HUES64 (cell line): Measurements from ENCODE around the gene C5orf22.
"Not testable (repeated sequence)": the region's sequence is repeated elsewhere in the genome, so short reads cannot be mapped to it uniquely, and the experiment has no call there.

Experiments used
- H3K27ac ChIP-seq: 2 replicates; pipeline ENCODE4 v1.7.0; 2013; ENCODE audit warnings: low read depth, low read length, inconsistent platforms
- H3K27me3 ChIP-seq: 2 replicates; pipeline ENCODE4 v1.6.1; 2013; ENCODE audit warnings: mild to moderate bottlenecking, low read length; ENCODE audit not compliant: insufficient read depth
- H3K36me3 ChIP-seq: 2 replicates; pipeline ENCODE4 v1.6.1; 2013; ENCODE audit warnings: mild to moderate bottlenecking, low read length; ENCODE audit not compliant: insufficient read depth
- H3K4me1 ChIP-seq: 2 replicates; pipeline ENCODE4 v1.6.1; 2013; ENCODE audit warnings: mild to moderate bottlenecking, low read length, moderate library complexity; ENCODE audit not compliant: insufficient read depth
- H3K4me3 ChIP-seq: 2 replicates; pipeline ENCODE4 v1.5.1; 2013; ENCODE audit warnings: mild to moderate bottlenecking, low read length, moderate library complexity
- H3K9ac ChIP-seq: 2 replicates; pipeline ENCODE4 v1.6.1; 2013; ENCODE audit warnings: mild to moderate bottlenecking, low read depth, low read length
- H3K9me3 ChIP-seq: 2 replicates; pipeline ENCODE4 v1.6.1; 2013; ENCODE audit warnings: low read depth, low read length; ENCODE audit not compliant: insufficient read depth
- WGBS: fragments of 150-250, 120-280 bp; methylation state at CpG from one replicate; pipeline ENCODE4 v1.1.7; 2013; ENCODE audit warnings: missing lambda C conversion rate; 5-methylcytosine and 5-hydroxymethylcytosine counted together

The C5orf22 gene

GRCh38 chr5:31553863-31554262 lies 21.8 kb downstream of the C5orf22 start:
- H3K9ac ChIP-seq, result no peak overlapping the region
- no peaks in the 10 kb centered on the region for H3K4me1 ChIP-seq
- H3K36me3 ChIP-seq, result peaks cover 67% of the 10 kb centered on the region
- no peaks in the 10 kb centered on the region for H3K27me3 ChIP-seq
- H3K27ac ChIP-seq, result no peak overlapping the region
- H3K4me3 ChIP-seq, result no peak overlapping the region
- H3K9me3 ChIP-seq, result no peaks in the 10 kb centered on the region

- H3K4me3 ChIP-seq, result no peak overlapping the region
- H3K9ac ChIP-seq, result no peak overlapping the region
- H3K27ac ChIP-seq, result no peak overlapping the region
- H3K36me3 ChIP-seq, result peaks cover 61% of the 10 kb centered on the region
- H3K4me1 ChIP-seq, result no peaks in the 10 kb centered on the region
- 96% methylated on average over 1 of the region's 1 CpG for WGBS
- H3K9me3 ChIP-seq, result no peaks in the 10 kb centered on the region
- no peaks in the 10 kb centered on the region for H3K27me3 ChIP-seq
These were observed 22.5 kb downstream of the C5orf22 start for GRCh38 chr5:31554552-31554951.

GRCh38 chr5:31556461-31556860 lies 24.4 kb downstream of the C5orf22 start:
- peaks cover 46% of the 10 kb centered on the region for H3K36me3 ChIP-seq
- WGBS, result 90% methylated on average over 2 of the region's 3 CpGs
- H3K9me3 ChIP-seq, result no peaks in the 10 kb centered on the region
- no peaks in the 10 kb centered on the region for H3K27me3 ChIP-seq
- H3K4me3 ChIP-seq, result no peak overlapping the region
- no peak overlapping the region for H3K9ac ChIP-seq
- no peak overlapping the region for H3K27ac ChIP-seq
- H3K4me1 ChIP-seq, result no peaks in the 10 kb centered on the region

GRCh38 chr5:31559942-31560341 lies 27.8 kb downstream of the C5orf22 start:
- no peak overlapping the region for H3K9ac ChIP-seq
- no peaks in the 10 kb centered on the region for H3K27me3 ChIP-seq
- no peak overlapping the region for H3K4me3 ChIP-seq
- 95% methylated on average over 3 of the region's 3 CpGs for WGBS
- H3K27ac ChIP-seq, result no peak overlapping the region
- H3K36me3 ChIP-seq, result peaks cover 12% of the 10 kb centered on the region
- no peaks in the 10 kb centered on the region for H3K4me1 ChIP-seq
- no peaks in the 10 kb centered on the region for H3K9me3 ChIP-seq

- 100% methylated on average over 1 of the region's 1 CpG for WGBS
- no peaks in the 10 kb centered on the region for H3K4me1 ChIP-seq
- no peak overlapping the region for H3K4me3 ChIP-seq
- H3K27me3 ChIP-seq, result no peaks in the 10 kb centered on the region
- no peak overlapping the region for H3K9ac ChIP-seq
- H3K36me3 ChIP-seq, result no peaks in the 10 kb centered on the region
- H3K9me3 ChIP-seq, result peaks cover 4% of the 10 kb centered on the region; the same call in 1 of the 2 replicates
- H3K27ac ChIP-seq, result no peak overlapping the region
These were observed 29.8 kb downstream of the C5orf22 start for GRCh38 chr5:31561946-31562345.

- 85% methylated on average over 3 of the region's 4 CpGs for WGBS
- no peaks in the 10 kb centered on the region for H3K27me3 ChIP-seq
- no peaks in the 10 kb centered on the region for H3K4me1 ChIP-seq
- no peak overlapping the region for H3K4me3 ChIP-seq
- H3K9me3 ChIP-seq, result peaks cover 4% of the 10 kb centered on the region; the same call in 1 of the 2 replicates
- H3K27ac ChIP-seq, result no peak overlapping the region
- no peak overlapping the region for H3K9ac ChIP-seq
- no peaks in the 10 kb centered on the region for H3K36me3 ChIP-seq
These were observed 31.1 kb downstream of the C5orf22 start for GRCh38 chr5:31563216-31563615.

- not testable (repeated sequence) for H3K27ac ChIP-seq, H3K4me3 ChIP-seq, H3K9me3 ChIP-seq, H3K27me3 ChIP-seq, H3K36me3 ChIP-seq, H3K9ac ChIP-seq, H3K4me1 ChIP-seq
- 94% methylated on average over 3 of the region's 3 CpGs for WGBS
These were observed 34.3 kb downstream of the C5orf22 start for GRCh38 chr5:31566362-31566761.

GRCh38 chr5:31568302-31568835 lies 36.3 kb downstream of the C5orf22 start:
- H3K4me3 ChIP-seq, result no peak overlapping the region
- H3K9me3 ChIP-seq, result peaks cover 4% of the 10 kb centered on the region; the same call in 1 of the 2 replicates
- H3K36me3 ChIP-seq, result no peaks in the 10 kb centered on the region
- no peaks in the 10 kb centered on the region for H3K4me1 ChIP-seq
- no peak overlapping the region for H3K9ac ChIP-seq
- WGBS, result 96% methylated on average over 1 of the region's 1 CpG
- H3K27me3 ChIP-seq, result no peaks in the 10 kb centered on the region
- no peak overlapping the region for H3K27ac ChIP-seq

GRCh38 chr5:31569068-31569467 lies 37.0 kb downstream of the C5orf22 start:
- Histone ChIP-seq H3K4me1 (no peaks in the 10 kb centered on the region), H3K4me3 (no peak overlapping the region), H3K27me3 (no peaks in the 10 kb centered on the region), H3K36me3 (no peaks in the 10 kb centered on the region), H3K9me3 (peaks cover 4% of the 10 kb centered on the region; the same call in 1 of the 2 replicates), H3K27ac (no peak overlapping the region), H3K9ac (no peak overlapping the region)

- no peaks in the 10 kb centered on the region for H3K4me1 ChIP-seq
- no peak overlapping the region for H3K27ac ChIP-seq
- no peaks in the 10 kb centered on the region for H3K9me3 ChIP-seq
- H3K27me3 ChIP-seq, result no peaks in the 10 kb centered on the region
- H3K4me3 ChIP-seq, result no peak overlapping the region
- H3K9ac ChIP-seq, result no peak overlapping the region
- WGBS, result 95% methylated on average over 10 of the region's 10 CpGs
- H3K36me3 ChIP-seq, result no peaks in the 10 kb centered on the region
These were observed 41.5 kb downstream of the C5orf22 start for GRCh38 chr5:31573494-31574142.

GRCh38 chr5:31574772-31575171 lies 42.7 kb downstream of the C5orf22 start:
- Histone ChIP-seq H3K27ac (no peak overlapping the region), H3K9me3 (no peaks in the 10 kb centered on the region), H3K36me3 (no peaks in the 10 kb centered on the region), H3K9ac (no peak overlapping the region), H3K27me3 (no peaks in the 10 kb centered on the region), H3K4me1 (no peaks in the 10 kb centered on the region), H3K4me3 (no peak overlapping the region)
- WGBS, result 96% methylated on average over 4 of the region's 4 CpGs

GRCh38 chr5:31577438-31577837 lies 45.3 kb downstream of the C5orf22 start:
- Histone ChIP-seq H3K27me3 (no peaks in the 10 kb centered on the region), H3K27ac (no peak overlapping the region), H3K9ac (no peak overlapping the region), H3K4me1 (no peaks in the 10 kb centered on the region), H3K4me3 (no peak overlapping the region), H3K9me3 (no peaks in the 10 kb centered on the region), H3K36me3 (no peaks in the 10 kb centered on the region)
- 100% methylated on average over 3 of the region's 3 CpGs for WGBS
